ENCODE results near the gene KCNJ9. TPM values are rescaled to one million over a fixed set of nuclear protein-coding genes. Genes with fewer than 3 reads are reported as not detected.

Gene KCNJ9
- total RNA-seq, 2 donors from 2014 or later = 0.95 TPM; not detected in 1

DNA sequence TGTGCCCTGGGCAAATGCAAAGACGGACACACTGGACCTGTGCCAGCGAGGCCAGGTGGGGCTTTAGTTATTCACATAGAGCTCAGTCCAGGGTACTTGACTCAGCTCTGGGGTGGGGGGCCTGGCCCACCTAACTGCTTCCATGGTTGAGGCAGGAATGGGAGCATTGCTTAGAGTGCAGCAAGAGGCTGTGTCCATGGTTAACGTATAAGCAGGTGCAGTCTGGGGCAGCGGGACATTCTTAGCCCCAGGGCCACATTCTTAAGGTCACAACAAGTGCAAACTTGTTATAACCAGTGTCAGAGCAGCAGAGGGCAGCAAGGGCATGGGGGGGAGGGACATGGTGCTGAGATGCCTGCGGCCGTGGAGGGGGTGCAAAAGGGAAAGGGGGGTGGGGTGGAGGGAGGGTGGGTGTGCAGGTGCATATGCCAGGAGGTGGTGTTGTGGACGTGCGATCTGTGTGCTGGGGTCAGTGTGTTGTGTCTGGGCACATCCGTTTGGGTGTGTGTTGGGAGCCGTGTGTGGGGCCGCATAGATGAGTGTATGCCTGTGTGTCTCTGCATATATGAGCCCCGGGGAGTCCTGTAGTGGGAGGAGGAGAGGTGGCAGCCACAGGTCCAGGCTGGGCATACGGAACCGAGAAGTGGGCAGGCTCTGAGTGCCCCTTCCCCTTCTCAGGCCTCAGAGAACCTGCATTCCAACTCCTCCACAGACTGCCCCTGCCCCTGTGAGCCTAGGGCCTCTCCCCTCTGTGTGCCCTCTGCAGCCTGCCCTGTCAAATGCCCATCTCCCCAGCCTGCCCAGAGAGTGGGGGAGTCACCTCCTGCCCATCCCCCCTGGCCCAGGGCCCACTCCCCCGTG, 19.7 kb upstream of the KCNJ9 start:
- Histone ChIP-seq H3K27me3 (replicated peaks; ENCODE audit: insufficient read depth) (no peaks in the 10 kb centered on the region), H3K4me3 (no peak overlapping the region), H3K27ac (no peak overlapping the region), H3K9me3 (no peaks in the 10 kb centered on the region), H3K36me3 (no peaks in the 10 kb centered on the region), H3K4me1 (ENCODE audit: control insufficient read depth in 1 of 2, low read depth in 2 of 2) (no peaks in the 10 kb centered on the region)
- no peak for DNase-seq (ENCODE audit: low spot score)
- TF ChIP-seq, protein P1, sequence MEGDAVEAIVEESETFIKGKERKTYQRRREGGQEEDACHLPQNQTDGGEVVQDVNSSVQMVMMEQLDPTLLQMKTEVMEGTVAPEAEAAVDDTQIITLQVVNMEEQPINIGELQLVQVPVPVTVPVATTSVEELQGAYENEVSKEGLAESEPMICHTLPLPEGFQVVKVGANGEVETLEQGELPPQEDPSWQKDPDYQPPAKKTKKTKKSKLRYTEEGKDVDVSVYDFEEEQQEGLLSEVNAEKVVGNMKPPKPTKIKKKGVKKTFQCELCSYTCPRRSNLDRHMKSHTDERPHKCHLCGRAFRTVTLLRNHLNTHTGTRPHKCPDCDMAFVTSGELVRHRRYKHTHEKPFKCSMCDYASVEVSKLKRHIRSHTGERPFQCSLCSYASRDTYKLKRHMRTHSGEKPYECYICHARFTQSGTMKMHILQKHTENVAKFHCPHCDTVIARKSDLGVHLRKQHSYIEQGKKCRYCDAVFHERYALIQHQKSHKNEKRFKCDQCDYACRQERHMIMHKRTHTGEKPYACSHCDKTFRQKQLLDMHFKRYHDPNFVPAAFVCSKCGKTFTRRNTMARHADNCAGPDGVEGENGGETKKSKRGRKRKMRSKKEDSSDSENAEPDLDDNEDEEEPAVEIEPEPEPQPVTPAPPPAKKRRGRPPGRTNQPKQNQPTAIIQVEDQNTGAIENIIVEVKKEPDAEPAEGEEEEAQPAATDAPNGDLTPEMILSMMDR (IDR thresholded peaks at IDR 0.05) = no peak
- no peak for ATAC-seq (ENCODE audit: insufficient number of reproducible peaks, low FRiP score, low read depth)

DNA sequence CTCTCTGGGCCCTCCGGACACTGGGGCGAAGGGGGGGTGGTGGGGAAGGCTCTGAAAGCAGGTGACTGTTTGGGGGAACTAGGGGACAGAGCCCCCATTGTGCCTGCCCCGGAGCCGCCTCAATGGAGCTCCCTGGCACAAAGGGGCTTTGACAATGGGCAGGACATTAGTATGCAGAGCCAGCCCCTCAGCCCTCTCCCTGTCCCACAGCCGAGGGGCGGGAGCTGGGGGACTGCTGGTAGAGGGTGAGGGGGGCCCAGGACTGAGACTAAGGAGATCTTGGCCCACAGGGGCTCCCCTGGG, 19.2 kb upstream of the KCNJ9 start:
- Histone ChIP-seq H3K4me3 (no peak overlapping the region), H3K9me3 (no peaks in the 10 kb centered on the region), H3K27me3 (replicated peaks; ENCODE audit: insufficient read depth) (no peaks in the 10 kb centered on the region), H3K27ac (no peak overlapping the region), H3K4me1 (ENCODE audit: control insufficient read depth in 1 of 2, low read depth in 2 of 2) (no peaks in the 10 kb centered on the region), H3K36me3 (no peaks in the 10 kb centered on the region)
- DNase-seq (ENCODE audit: low spot score) = no peak
- no peak for ATAC-seq (ENCODE audit: insufficient number of reproducible peaks, low FRiP score, low read depth)
- TF ChIP-seq, protein P1 (IDR thresholded peaks at IDR 0.05) = no peak

DNA sequence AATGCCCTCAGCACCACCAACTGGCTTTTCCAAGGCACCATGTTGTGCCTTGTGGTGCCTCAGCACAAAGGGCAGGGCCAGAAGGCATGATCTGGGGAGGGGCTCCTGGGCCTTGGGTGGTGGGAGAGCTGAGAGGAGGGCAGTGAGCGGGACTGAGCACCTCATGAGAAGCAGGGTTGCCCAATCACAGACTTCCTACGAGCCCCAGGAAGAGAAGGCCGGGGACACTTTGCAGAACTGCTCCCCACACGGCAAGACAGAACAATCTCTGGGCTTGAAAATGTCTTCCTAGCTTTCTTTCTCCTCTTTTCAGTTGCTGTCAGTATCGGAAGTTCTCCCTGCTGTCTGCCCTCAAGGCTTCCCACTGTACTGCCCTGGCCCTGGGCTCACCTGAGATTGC, 18.2 kb upstream of the KCNJ9 start:
- H3K4me3 ChIP-seq = no peak overlapping the region
- no peaks in the 10 kb centered on the region for H3K36me3 ChIP-seq
- H3K4me1 ChIP-seq (ENCODE audit: control insufficient read depth in 1 of 2, low read depth in 2 of 2) = no peaks in the 10 kb centered on the region
- H3K27ac ChIP-seq = no peak overlapping the region
- no peak for DNase-seq (ENCODE audit: low spot score)
- TF ChIP-seq, protein P1 (IDR thresholded peaks at IDR 0.05) = no peak
- H3K9me3 ChIP-seq = no peaks in the 10 kb centered on the region
- no peak for ATAC-seq (ENCODE audit: insufficient number of reproducible peaks, low FRiP score, low read depth)
- no peaks in the 10 kb centered on the region for H3K27me3 ChIP-seq (replicated peaks; ENCODE audit: insufficient read depth)

DNA sequence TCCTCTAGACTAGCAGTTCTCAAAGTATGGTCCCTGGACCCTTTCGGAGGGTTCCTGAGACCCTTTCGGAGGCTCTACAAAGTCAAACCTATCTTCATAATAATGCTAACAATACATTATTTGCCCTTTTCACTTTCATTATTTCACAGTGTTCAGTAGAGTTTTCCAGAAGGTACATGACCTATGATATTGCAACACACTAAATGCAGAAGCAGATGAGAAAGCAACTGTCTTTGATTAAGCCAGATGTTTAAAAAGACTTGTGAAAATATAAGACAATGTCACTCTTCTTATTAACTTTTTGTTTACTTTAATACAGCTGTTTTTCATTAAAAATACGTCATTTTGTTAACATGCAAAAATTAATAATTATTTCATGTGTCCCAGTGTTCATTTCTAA, 17.2 kb upstream of the KCNJ9 start:
- Histone ChIP-seq H3K27ac (no peak overlapping the region), H3K4me3 (no peak overlapping the region)

DNA sequence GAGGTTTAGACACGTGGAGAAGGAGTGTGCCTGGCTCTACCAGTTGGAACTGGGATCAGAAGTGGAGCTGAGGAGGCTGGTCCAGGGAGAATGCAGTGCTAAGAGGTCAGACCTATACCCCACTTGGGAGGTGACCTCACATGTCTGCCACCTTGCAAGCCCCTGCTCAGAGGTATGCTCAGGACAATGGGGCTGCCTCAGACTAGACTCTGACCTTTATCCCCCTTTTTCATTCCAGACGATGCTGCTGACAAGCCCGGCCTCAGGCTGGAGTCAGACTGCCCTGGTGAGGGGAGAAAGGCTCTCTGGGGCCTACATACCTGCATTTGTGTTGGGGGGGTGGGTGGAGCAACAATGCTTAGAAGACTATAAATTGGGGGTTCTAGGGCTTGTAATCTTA, 16.6 kb upstream of the KCNJ9 start:
- Histone ChIP-seq H3K4me3 (no peak overlapping the region), H3K27ac (no peak overlapping the region), H3K36me3 (no peaks in the 10 kb centered on the region), H3K9me3 (no peaks in the 10 kb centered on the region), H3K27me3 (replicated peaks; ENCODE audit: insufficient read depth) (no peaks in the 10 kb centered on the region), H3K4me1 (ENCODE audit: control insufficient read depth in 1 of 2, low read depth in 2 of 2) (no peaks in the 10 kb centered on the region)
- no peak for ATAC-seq (ENCODE audit: insufficient number of reproducible peaks, low FRiP score, low read depth)
- DNase-seq (ENCODE audit: low spot score) = no peak
- TF ChIP-seq, protein P1 (IDR thresholded peaks at IDR 0.05) = no peak

More for the DNA sequence above, 17.2 kb upstream of the KCNJ9 start:
- H3K9me3 ChIP-seq = no peaks in the 10 kb centered on the region
- ATAC-seq (ENCODE audit: insufficient number of reproducible peaks, low FRiP score, low read depth) (no peak), DNase-seq (ENCODE audit: low spot score) (no peak)
- H3K27me3 ChIP-seq (replicated peaks; ENCODE audit: insufficient read depth) = no peaks in the 10 kb centered on the region
- no peaks in the 10 kb centered on the region for H3K4me1 ChIP-seq (ENCODE audit: control insufficient read depth in 1 of 2, low read depth in 2 of 2)
- H3K36me3 ChIP-seq = no peaks in the 10 kb centered on the region
- TF ChIP-seq, protein P1 (IDR thresholded peaks at IDR 0.05) = no peak

Data from thoracic aorta (tissue), 2 donors.